Endothelial cell of umbilical vein (primary cell): ENCODE measurements around the gene ST8SIA1. TPM values are rescaled to one million over a fixed set of nuclear protein-coding genes. Genes with fewer than 3 reads are reported as not detected.

ENCODE experiments used
- BruUV-seq: library from RNA; stranded (reverse); fragments of 400-500 nt; replicated peaks from 2 replicates; lab custom pipeline; 2021; lab: Mats Ljungman, UMichigan
- CTCF ChIA-PET: fragments of 300-600, 350-600 bp; sonication (Branson Sonifier 250); formaldehyde crosslinking; loops from one replicate; lab custom pipeline; 2021; ENCODE audit warnings: antibody characterized with exemption, inconsistent platforms; lab: Charles Lee
- POLR2A ChIA-PET: fragments of 300-600, 350-600 bp; sonication (Branson Sonifier 250); formaldehyde crosslinking; loops from one replicate; lab custom pipeline; 2021; ENCODE audit warnings: antibody characterized with exemption, inconsistent platforms; lab: Charles Lee
- DNase-seq: peaks from one replicate; pipeline ENCODE4 v3.0.0-alpha.2; 2011; ENCODE audit warnings: low read depth, low spot score
- FAIRE-seq: peaks from 2 replicates; lab custom pipeline; 2011; peaks lifted over from hg19 to GRCh38; lab: Jason Lieb, UNC
- H2AFZ ChIP-seq: 2 replicates; pipeline ENCODE4 v1.6.0; 2012; ENCODE audit warnings: low read depth, low read length, control low read depth, inconsistent platforms
- H3K27ac ChIP-seq: 2 replicates; pipeline ENCODE4 v1.5.1; 2011; ENCODE audit warnings: low read depth, mild to moderate bottlenecking, control low read depth, low read length, moderate library complexity; ENCODE audit not compliant: insufficient read depth
- H3K27me3 ChIP-seq, 2 experiments: 2 replicates each; pipeline versions ENCODE4 v1.6.0 to v1.6.1; 2011; ENCODE audit warnings: low read length in 2 of 2, mixed read lengths in 1 of 2; ENCODE audit not compliant: control insufficient read depth in 2 of 2, insufficient read depth in 2 of 2
- H3K36me3 ChIP-seq, 2 experiments: 2 replicates in 1 of 2; 3 replicates in 1 of 2; pipeline ENCODE4 v1.5.1; 2011; ENCODE audit warnings: low read length in 2 of 2, mild to moderate bottlenecking in 1 of 2, moderate library complexity in 1 of 2; ENCODE audit not compliant: control insufficient read depth in 2 of 2, insufficient read depth in 2 of 2; ENCODE audit errors: extremely low read depth in 1 of 2
- H3K4me1 ChIP-seq: 3 replicates; pipeline ENCODE4 v1.5.1; 2011; ENCODE audit warnings: mild to moderate bottlenecking, low read length; ENCODE audit not compliant: control insufficient read depth, insufficient read depth; ENCODE audit errors: extremely low read depth
- H3K4me2 ChIP-seq: 2 replicates; pipeline ENCODE4 v1.6.1; 2011; ENCODE audit warnings: low read length, control low read depth, mixed read lengths; ENCODE audit not compliant: insufficient read depth
- H3K4me3 ChIP-seq, 3 experiments: fragments of 200-600 bp in 1 of 3; sonication (generic), shearing (Covaris generic) in 1 of 3; replicated peaks in 1 of 3; 2 replicates each; pipeline ENCODE4 v1.5.1; 2011 to 2016; ENCODE audit warnings: control low read depth in 3 of 3, low read length in 3 of 3, mild to moderate bottlenecking in 2 of 3, inconsistent platforms in 1 of 3, low read depth in 1 of 3, moderate library complexity in 1 of 3; ENCODE audit not compliant: insufficient read depth in 1 of 3
- H3K79me2 ChIP-seq: 2 replicates; pipeline ENCODE4 v1.6.0; 2012; ENCODE audit warnings: low read length, inconsistent platforms; ENCODE audit not compliant: control insufficient read depth, insufficient read depth
- H3K9ac ChIP-seq: replicated peaks from 2 replicates; pipeline ENCODE3; 2011; ENCODE audit warnings: low read length, control low read depth; ENCODE audit not compliant: insufficient read depth; ENCODE audit errors: extremely low read depth
- H3K9me1 ChIP-seq: replicated peaks from 3 replicates; pipeline ENCODE4 v1.6.0; 2011; ENCODE audit warnings: mild to moderate bottlenecking, low read length; ENCODE audit not compliant: control insufficient read depth, insufficient read depth; ENCODE audit errors: extremely low read depth
- H3K9me3 ChIP-seq: replicated peaks from 2 replicates; pipeline ENCODE4 v1.5.1; 2012; ENCODE audit warnings: low read length, inconsistent platforms; ENCODE audit not compliant: control insufficient read depth, insufficient read depth
- H4K20me1 ChIP-seq: replicated peaks from 2 replicates; pipeline ENCODE3; 2011; ENCODE audit warnings: mild to moderate bottlenecking, low read length; ENCODE audit not compliant: control insufficient read depth, insufficient read depth; ENCODE audit errors: extremely low read depth
- CTCF ChIP-seq, 2 donors: IDR thresholded peaks; 1 replicate in 1 of 2; 2 replicates in 1 of 2; pipeline ENCODE4 v1.5.1; 2011; ENCODE audit warnings: low read length in 2 of 2, mild to moderate bottlenecking in 2 of 2, moderate library complexity in 2 of 2, control low read depth in 1 of 2, inconsistent platforms in 1 of 2, low read depth in 1 of 2; ENCODE audit not compliant: insufficient read depth in 1 of 2; ENCODE audit errors: extremely low read depth in 1 of 2
- EZH2 ChIP-seq: IDR thresholded peaks from 2 replicates; pipeline ENCODE4 v1.6.1; 2012; ENCODE audit warnings: borderline replicate concordance, low read depth, mild to moderate bottlenecking, moderate library complexity, low read length, inconsistent platforms; ENCODE audit not compliant: severe bottlenecking
- FOS ChIP-seq: IDR thresholded peaks from 2 replicates; pipeline ENCODE4 v1.6.1; 2011; ENCODE audit warnings: mild to moderate bottlenecking, low read length, moderate library complexity, borderline replicate concordance; ENCODE audit not compliant: insufficient read depth
- GATA2 ChIP-seq: IDR thresholded peaks from 2 replicates; pipeline ENCODE4 v1.7.0; 2011; ENCODE audit warnings: low read depth, mild to moderate bottlenecking, moderate library complexity, mixed read lengths, low read length; ENCODE audit not compliant: insufficient read length, insufficient read depth
- JUN ChIP-seq: IDR thresholded peaks from 2 replicates; pipeline ENCODE4 v1.6.1; 2011; ENCODE audit warnings: borderline replicate concordance, low read depth; ENCODE audit not compliant: insufficient read length, insufficient read depth
- MAX ChIP-seq: IDR thresholded peaks from 2 replicates; pipeline ENCODE4 v1.6.1; 2011; ENCODE audit not compliant: insufficient read depth, insufficient read length
- POLR2A ChIP-seq: IDR thresholded peaks from 2 replicates; pipeline ENCODE4 v1.6.1; 2012; ENCODE audit warnings: low read depth, mild to moderate bottlenecking, control low read depth, low read length
- POLR2AphosphoS5 ChIP-seq: IDR thresholded peaks from 2 replicates; pipeline ENCODE4 v1.6.1; 2012; ENCODE audit warnings: low read depth, mild to moderate bottlenecking, control low read depth, low read length, moderate library complexity; ENCODE audit not compliant: insufficient read depth
- dilution Hi-C: fragments of 300-500 bp; cut with MboI; formaldehyde crosslinking; loops from one replicate; pipeline ENCODE4 v1.15.0; 2019; ENCODE audit warnings: low sequenced_read_pairs; ENCODE audit not compliant: extremely low pct_ligation_motif_present
- intact Hi-C: fragments of 100-400 bp; cut with micrococcal nuclease; formaldehyde crosslinking; loops from one replicate; pipeline ENCODE4 v1.10.0; 2022
- polyA plus RNA-seq, 4 experiments: library from polyadenylated mRNA; depleted of rRNA in 3 of 4; stranded (reverse) in 3 of 4; unstranded in 1 of 4; fragments of >200 nt; gene quantifications; 2 replicates each; pipeline versions ENCODE4 v1.2.1 to v1.2.3, GENCODE V29; 2011 to 2012; ENCODE audit warnings: missing spikeins in 1 of 4
- total RNA-seq: library from RNA; stranded (reverse); gene quantifications from 2 replicates; pipeline ENCODE4 v1.2.3, GENCODE V29; 2021

ST8SIA1 gene
- total and polyA plus RNA-seq, 2 donors (not counting 3 experiments of a cell fraction or from before 2014, with no cell fraction given): not detected

- FAIRE-seq: no peak
- no peak overlapping the region for H3K9ac ChIP-seq
- no peak for TF ChIP-seq EZH2
- TF ChIP-seq MAX: no peak
- no peak for TF ChIP-seq POLR2AphosphoS5
- no peak for TF ChIP-seq CTCF (IDR thresholded peaks at IDR 0.05; ENCODE audit: extremely low read depth in 1 of 2, insufficient read depth in 1 of 2, low read depth in 1 of 2, low read length in 2 of 2)
- TF ChIP-seq POLR2A: no peak
- TF ChIP-seq GATA2: no peak
- H3K27ac ChIP-seq: no peak overlapping the region
- H3K9me1 ChIP-seq: no peaks in the 10 kb centered on the region
- no peaks in the 10 kb centered on the region for H3K9me3 ChIP-seq
- H3K4me1 ChIP-seq: no peaks in the 10 kb centered on the region
- CTCF ChIA-PET: no interaction called here
- H3K36me3 ChIP-seq: no peaks in the 10 kb centered on the region
- H3K27me3 ChIP-seq: peaks cover 12 to 20% of the 10 kb centered on the region in 2 experiments
- DNase-seq: no peak
- dilution Hi-C loops (no loop called here), intact Hi-C loops (no loop called here)
- no TSS peak for BruUV-seq
- no peaks in the 10 kb centered on the region for H3K79me2 ChIP-seq
- H3K4me3 ChIP-seq: no peak overlapping the region
- no peaks in the 10 kb centered on the region for H4K20me1 ChIP-seq
- no peak overlapping the region for H3K4me2 ChIP-seq
- POLR2A ChIA-PET: no interaction called here
- no peak overlapping the region for H2AFZ ChIP-seq
These were observed 79.4 kb downstream of the ST8SIA1 start for GRCh38 chr12:22255097-22255496.

- FAIRE-seq (no peak), DNase-seq (no peak)
- dilution Hi-C loops (no loop called here), intact Hi-C loops (no loop called here)
- TF ChIP-seq FOS: no peak
- no peak for TF ChIP-seq POLR2A
- TF ChIP-seq JUN: no peak
- no peak for TF ChIP-seq POLR2AphosphoS5
- TF ChIP-seq GATA2: no peak
- no peak for TF ChIP-seq EZH2
- no peak for TF ChIP-seq CTCF (IDR thresholded peaks at IDR 0.05; ENCODE audit: extremely low read depth in 1 of 2, insufficient read depth in 1 of 2, low read depth in 1 of 2, low read length in 2 of 2)
- peaks cover 12 to 20% of the 10 kb centered on the region in 2 experiments for H3K27me3 ChIP-seq
- H3K9ac ChIP-seq: no peak overlapping the region
- H3K4me2 ChIP-seq: no peak overlapping the region
- no peak overlapping the region for H3K4me3 ChIP-seq
- no peaks in the 10 kb centered on the region for H3K9me3 ChIP-seq
- H3K79me2 ChIP-seq: no peaks in the 10 kb centered on the region
- H3K4me1 ChIP-seq: no peaks in the 10 kb centered on the region
- no peaks in the 10 kb centered on the region for H3K36me3 ChIP-seq
- no peak overlapping the region for H2AFZ ChIP-seq
- H4K20me1 ChIP-seq: no peaks in the 10 kb centered on the region
- BruUV-seq: no TSS peak
- H3K27ac ChIP-seq: no peak overlapping the region
- H3K9me1 ChIP-seq: no peaks in the 10 kb centered on the region
- POLR2A ChIA-PET: no interaction called here
- CTCF ChIA-PET: no interaction called here
These were observed 80.0 kb downstream of the ST8SIA1 start for GRCh38 chr12:22254478-22254877.
